H9 (cell line): Measurements from ENCODE around the gene TTC12. TPM values are rescaled to one million over a fixed set of nuclear protein-coding genes. Genes with fewer than 3 reads are reported as not detected.

ENCODE experiments used
- DNase-seq: peaks from one replicate; pipeline ENCODE4 v3.0.0-alpha.2; 2017
- H2AFZ ChIP-seq: one replicate; pipeline ENCODE4 v1.6.1; 2013; ENCODE audit warnings: mild to moderate bottlenecking, low read length, control low read depth, moderate library complexity
- H2AK5ac ChIP-seq: 2 replicates; pipeline ENCODE4 v1.6.1; 2013; ENCODE audit warnings: low read length, control low read depth, mixed read lengths; ENCODE audit not compliant: insufficient read length
- H2BK120ac ChIP-seq: one replicate; pipeline ENCODE4 v1.6.1; 2013; ENCODE audit warnings: low read depth, mild to moderate bottlenecking, low read length, control low read depth, inconsistent platforms; ENCODE audit not compliant: poor library complexity, severe bottlenecking
- H2BK12ac ChIP-seq: 2 replicates; pipeline ENCODE4 v1.6.1; 2013; ENCODE audit warnings: low read length, control low read depth, mixed read lengths, low read depth; ENCODE audit not compliant: insufficient read length
- H2BK15ac ChIP-seq: 2 replicates; pipeline ENCODE4 v1.6.1; 2013; ENCODE audit warnings: low read depth, low read length, control low read depth
- H2BK20ac ChIP-seq: one replicate; pipeline ENCODE4 v1.6.1; 2013; ENCODE audit warnings: low read depth, mild to moderate bottlenecking, low read length, control low read depth, inconsistent platforms; ENCODE audit not compliant: poor library complexity, severe bottlenecking
- H2BK5ac ChIP-seq: 2 replicates; pipeline ENCODE4 v1.6.1; 2013; ENCODE audit warnings: low read length, control low read depth, mixed read lengths; ENCODE audit not compliant: insufficient read length
- H3K14ac ChIP-seq: 2 replicates; pipeline ENCODE4 v1.6.1; 2013; ENCODE audit warnings: low read length, control low read depth; ENCODE audit not compliant: insufficient read depth
- H3K18ac ChIP-seq: 2 replicates; pipeline ENCODE4 v1.6.1; 2013; ENCODE audit warnings: low read depth, mild to moderate bottlenecking, mixed read lengths, low read length, control low read depth; ENCODE audit not compliant: insufficient read length
- H3K23ac ChIP-seq: 2 replicates; pipeline ENCODE4 v1.6.1; 2013; ENCODE audit warnings: low read length, control low read depth, mixed read lengths, low read depth; ENCODE audit not compliant: insufficient read length
- H3K23me2 ChIP-seq: 2 replicates; pipeline ENCODE4 v1.6.1; 2013; ENCODE audit warnings: low read depth, mild to moderate bottlenecking, mixed read lengths, low read length, control low read depth; ENCODE audit not compliant: insufficient read length, poor library complexity, severe bottlenecking
- H3K27ac ChIP-seq: 2 replicates; pipeline ENCODE4 v1.5.1; 2013; ENCODE audit warnings: low read length, control low read depth, mixed read lengths, low read depth; ENCODE audit not compliant: insufficient read length
- H3K27me3 ChIP-seq: 2 replicates; pipeline ENCODE4 v1.6.1; 2013; ENCODE audit warnings: low read length, control low read depth, inconsistent platforms; ENCODE audit not compliant: insufficient read depth
- H3K4ac ChIP-seq: 2 replicates; pipeline ENCODE4 v1.6.1; 2013; ENCODE audit warnings: low read depth, mild to moderate bottlenecking, control low read depth, inconsistent platforms, low read length, moderate library complexity
- H3K4me1 ChIP-seq: 2 replicates; pipeline ENCODE4 v1.6.1; 2013; ENCODE audit warnings: low read length, control low read depth, inconsistent platforms; ENCODE audit not compliant: insufficient read depth
- H3K4me2 ChIP-seq: 2 replicates; pipeline ENCODE4 v1.6.1; 2013; ENCODE audit warnings: low read length, control low read depth, mixed read lengths; ENCODE audit not compliant: insufficient read length, insufficient read depth
- H3K56ac ChIP-seq: 2 replicates; pipeline ENCODE4 v1.6.1; 2013; ENCODE audit warnings: low read depth, mild to moderate bottlenecking, mixed read lengths, low read length, control low read depth; ENCODE audit not compliant: insufficient read length
- H3K79me1 ChIP-seq: 2 replicates; pipeline ENCODE4 v1.6.1; 2013; ENCODE audit warnings: low read depth, mild to moderate bottlenecking, moderate library complexity, low read length, control low read depth, inconsistent platforms; ENCODE audit not compliant: insufficient read depth, poor library complexity, severe bottlenecking
- H3K79me2 ChIP-seq: 2 replicates; pipeline ENCODE4 v1.6.1; 2013; ENCODE audit warnings: low read length, control low read depth, inconsistent platforms; ENCODE audit not compliant: insufficient read depth
- H3K9ac ChIP-seq: 2 replicates; pipeline ENCODE4 v1.6.1; 2013; ENCODE audit warnings: low read length, control low read depth, mixed read lengths; ENCODE audit not compliant: insufficient read length; ENCODE audit errors: extremely low read depth
- H3K9me3 ChIP-seq: one replicate; pipeline ENCODE4 v1.6.1; 2013; ENCODE audit warnings: low read depth, low read length, inconsistent platforms; ENCODE audit not compliant: control insufficient read depth
- H3T11ph ChIP-seq: one replicate; pipeline ENCODE4 v1.6.1; 2013; ENCODE audit warnings: mild to moderate bottlenecking, low read length, control low read depth, inconsistent platforms
- H4K20me1 ChIP-seq: one replicate; pipeline ENCODE4 v1.6.1; 2013; ENCODE audit not compliant: control insufficient read depth, insufficient read length, insufficient read depth
- H4K5ac ChIP-seq: 2 replicates; pipeline ENCODE4 v1.6.1; 2013; ENCODE audit warnings: low read depth, mild to moderate bottlenecking, mixed read lengths, low read length, control low read depth; ENCODE audit not compliant: insufficient read length
- H4K8ac ChIP-seq: replicated peaks from 2 replicates; pipeline ENCODE4 v1.6.1; 2013; ENCODE audit warnings: low read length, control low read depth, mixed read lengths, low read depth; ENCODE audit not compliant: insufficient read length
- H4K91ac ChIP-seq: 2 replicates; pipeline ENCODE4 v1.6.1; 2013; ENCODE audit warnings: low read depth, mild to moderate bottlenecking, moderate library complexity, mixed read lengths, low read length, control low read depth; ENCODE audit not compliant: insufficient read length
- H3K27ac Mint-ChIP-seq, 3 experiments: 2 replicates in 2 of 3; 3 replicates in 1 of 3; pipeline ENCODE4 v1.8.0; 2020 to 2021; ENCODE audit warnings: mixed read lengths in 3 of 3, mild to moderate bottlenecking in 1 of 3, moderate library complexity in 1 of 3
- H3K27me3 Mint-ChIP-seq: 2 replicates; pipeline ENCODE4 v1.8.0; 2021; ENCODE audit warnings: low read depth, mild to moderate bottlenecking, moderate library complexity, mixed read lengths
- H3K36me3 Mint-ChIP-seq, 3 experiments: 2 replicates in 2 of 3; 3 replicates in 1 of 3; pipeline ENCODE4 v1.8.0; 2020 to 2021; ENCODE audit warnings: low read depth in 3 of 3, mixed read lengths in 3 of 3; ENCODE audit not compliant: insufficient read depth in 1 of 3
- H3K4me1 Mint-ChIP-seq, 2 experiments: 2 replicates each; pipeline ENCODE4 v1.8.0; 2020; ENCODE audit warnings: mixed read lengths in 2 of 2
- H3K4me3 Mint-ChIP-seq, 2 experiments: 2 replicates in 1 of 2; 3 replicates in 1 of 2; pipeline ENCODE4 v1.8.0; 2020 to 2021; ENCODE audit warnings: mild to moderate bottlenecking in 2 of 2, mixed read lengths in 2 of 2, moderate library complexity in 1 of 2
- H3K9me3 Mint-ChIP-seq, 2 experiments: 2 replicates in 1 of 2; 3 replicates in 1 of 2; pipeline ENCODE4 v1.8.0; 2020; ENCODE audit warnings: mild to moderate bottlenecking in 2 of 2, mixed read lengths in 2 of 2, moderate library complexity in 1 of 2
- CTCF ChIP-seq: fragments of 200-600 bp; sonication (generic); conservative IDR thresholded peaks from 3 replicates; pipeline ENCODE4 v1.8.0; 2021; ENCODE audit warnings: antibody characterized with exemption, mild to moderate bottlenecking
- WGBS: extraction: QIAGEN DNeasy Blood & Tissue Kit; methylation state at CpG from one replicate; pipeline ENCODE4 v1.1.7; 2013; ENCODE audit warnings: missing lambda C conversion rate, low lambda C conversion rate, mixed read lengths; ENCODE audit not compliant: insufficient read length; ENCODE audit errors: extremely low coverage; 5-methylcytosine and 5-hydroxymethylcytosine counted together
- total RNA-seq: library from RNA; stranded (reverse); gene quantifications from 2 replicates; pipeline ENCODE4 v1.2.1, GENCODE V29; 2021

TTC12 gene
- total RNA-seq, 1 experiment from 2014 or later: 8.3 TPM

- Histone ChIP-seq H2AFZ (no peak overlapping the region), H4K91ac (no peak overlapping the region), H3K79me2 (no peaks in the 10 kb centered on the region), H2BK12ac (no peak overlapping the region), H3T11ph (no peak overlapping the region), H4K8ac (no peak overlapping the region), H3K23ac (no peak overlapping the region), H4K20me1 (no peaks in the 10 kb centered on the region), H2BK120ac (no peak overlapping the region), H3K18ac (no peak overlapping the region), H3K56ac (no peak overlapping the region), H3K4me1 (no peaks in the 10 kb centered on the region), H4K5ac (no peak overlapping the region), H2AK5ac (no peak overlapping the region), H3K27me3 (no peaks in the 10 kb centered on the region), H3K23me2 (no peaks in the 10 kb centered on the region), H3K14ac (no peak overlapping the region), H2BK5ac (no peak overlapping the region), H3K27ac (no peak overlapping the region), H3K79me1 (no peaks in the 10 kb centered on the region), H3K9me3 (no peaks in the 10 kb centered on the region), H2BK20ac (no peak overlapping the region), H2BK15ac (no peak overlapping the region), H3K4me2 (no peak overlapping the region), H3K9ac (no peak overlapping the region), H3K4ac (no peak overlapping the region)
- Mint-ChIP-seq H3K27me3 (no peaks in the 10 kb centered on the region; the same call in 1 of the 2 replicates), H3K4me1 (peaks cover 0 to 6% of the 10 kb centered on the region in 2 experiments; a peak in 1 of 4 replicates), H3K36me3 (peaks cover 0 to 6% (median 4%) of the 10 kb centered on the region in 3 experiments; a peak in 3 of 7 replicates), H3K27ac (no peak overlapping the region), H3K9me3 (no peaks in the 10 kb centered on the region), H3K4me3 (no peak overlapping the region)
- no peak for DNase-seq
- no peak for TF ChIP-seq CTCF
- WGBS: no CpG with 5 or more reads among the region's 8 CpGs
These were observed 31.6 kb downstream of the TTC12 start for GRCh38 chr11:113345978-113346377.
